ENCODE data around the gene TRPM2.

TRPM2 gene

GRCh38 chr21:44473915-44474555, 120.6 kb downstream of the TRPM2 start:
- FAIRE-seq: no peak
- no peak for TF ChIP-seq CTCF (IDR thresholded peaks at IDR 0.05; ENCODE audit: insufficient read depth, missing control alignments)
- no peak for DNase-seq (ENCODE audit: insufficient read length, low spot score)

- no peak for TF ChIP-seq CTCF (IDR thresholded peaks at IDR 0.05; ENCODE audit: insufficient read depth, missing control alignments)
- no peak for DNase-seq (ENCODE audit: insufficient read length, low spot score)
- FAIRE-seq: no peak
Observed at GRCh38 chr21:44475266-44475845, 121.9 kb downstream of the TRPM2 start.

GRCh38 chr21:44477131-44477530, 123.7 kb downstream of the TRPM2 start:
- no peak for FAIRE-seq
- DNase-seq (ENCODE audit: insufficient read length, low spot score): no peak
- TF ChIP-seq CTCF (IDR thresholded peaks at IDR 0.05; ENCODE audit: insufficient read depth, missing control alignments): no peak

- FAIRE-seq (no peak), DNase-seq (ENCODE audit: insufficient read length, low spot score) (no peak)
- no peak for TF ChIP-seq CTCF (IDR thresholded peaks at IDR 0.05; ENCODE audit: insufficient read depth, missing control alignments)
Observed at GRCh38 chr21:44477712-44478111, 124.3 kb downstream of the TRPM2 start.

GRCh38 chr21:44478124-44478800, 124.8 kb downstream of the TRPM2 start:
- TF ChIP-seq CTCF (IDR thresholded peaks at IDR 0.05; ENCODE audit: insufficient read depth, missing control alignments): no peak
- FAIRE-seq: no peak
- DNase-seq (ENCODE audit: insufficient read length, low spot score): no peak

GRCh38 chr21:44478801-44479167, 125.4 kb downstream of the TRPM2 start:
- DNase-seq (ENCODE audit: insufficient read length, low spot score): no peak
- TF ChIP-seq CTCF (IDR thresholded peaks at IDR 0.05; ENCODE audit: insufficient read depth, missing control alignments): no peak
- no peak for FAIRE-seq
